Fibroblast of lung (primary cell): ENCODE measurements around the gene OR52E8.

ENCODE experiments used
- CTCF ChIP-seq, 2 donors: IDR thresholded peaks in 1 of 2; conservative IDR thresholded peaks in 1 of 2; 1 replicate in 1 of 2; 2 replicates in 1 of 2; pipeline ENCODE4 v1.5.1; 2011 to 2012; ENCODE audit warnings: low read length in 2 of 2, control low read depth in 1 of 2, inconsistent platforms in 1 of 2, low read depth in 1 of 2, mild to moderate bottlenecking in 1 of 2
- EZH2 ChIP-seq: IDR thresholded peaks from 2 replicates; pipeline ENCODE4 v1.5.1; 2012; ENCODE audit warnings: low read length, control low read depth, mild to moderate bottlenecking; ENCODE audit errors: missing control alignments

DNA sequence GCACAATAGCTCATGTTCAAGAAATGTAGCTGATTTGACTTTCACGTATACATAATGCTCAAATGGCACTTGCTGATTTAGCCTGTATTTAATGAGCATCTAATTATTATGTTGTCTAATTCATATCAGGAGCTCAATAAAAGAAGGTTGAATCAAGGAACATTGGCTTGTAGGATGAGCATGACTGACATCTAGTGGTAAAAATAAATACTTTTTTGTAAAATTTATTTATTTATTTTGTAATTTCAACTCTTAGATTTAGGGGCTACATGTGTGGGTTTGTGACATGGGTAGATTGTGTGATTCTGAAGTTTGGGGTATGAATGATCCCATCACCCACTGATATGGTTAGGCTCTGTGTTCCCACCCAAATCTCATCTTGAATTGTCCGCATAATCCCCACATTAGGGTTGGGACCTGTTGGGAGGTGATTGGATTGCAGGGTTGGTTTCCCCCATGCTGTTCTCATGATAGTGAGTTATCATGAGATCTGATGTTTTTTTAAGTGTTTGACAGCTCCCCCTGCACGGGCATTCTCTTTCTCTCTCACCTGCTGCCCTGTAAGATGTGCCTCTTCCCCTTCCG, 33.8 kb upstream of the OR52E8 start:
- TF ChIP-seq CTCF (conservative IDR thresholded peaks at IDR 0.05 in 1 of 2, IDR thresholded peaks at IDR 0.05 in 1 of 2; ENCODE audit: low read depth in 1 of 2, low read length in 2 of 2) (peak; percentile 31 to 38), EZH2 (no peak)
